ENCODE data around the gene SYT2. TPM values are rescaled to one million over a fixed set of nuclear protein-coding genes. Genes with fewer than 3 reads are reported as not detected.
"Not testable (repeated sequence)": the region's sequence is repeated elsewhere in the genome, so short reads cannot be mapped to it uniquely, and the experiment has no call there.

Gene SYT2
- total and polyA plus RNA-seq, 8 donors, result 1.1 to 5.4 (median 2.5) TPM; not detected in 1

GRCh38 chr1:202728951-202729350 lies 18.7 kb upstream of the SYT2 start:
- Histone ChIP-seq H3K4me3 (no peak overlapping the region), H3K36me3 (peaks cover 0 to 87% of the 10 kb centered on the region in 2 donors), H3K27me3 (no peaks in the 10 kb centered on the region), H3K9me3 (no peaks in the 10 kb centered on the region), H3K27ac (no peak overlapping the region), H3K4me1 (no peaks in the 10 kb centered on the region)
- ATAC-seq, result no peak
- intact Hi-C loops (cut with DNase I), result loop anchor here in 1 of 2 donors (10.0 kb wide), 1 partner anchor 384 kb away; the partner anchor contains the start of genes PPP1R12B and UBE2T
- DNase-seq, result no peak
- no peak for TF ChIP-seq CTCF (IDR thresholded peaks at IDR 0.05)

GRCh38 chr1:202725526-202725925 lies 15.3 kb upstream of the SYT2 start:
- intact Hi-C loops (cut with DNase I), result loop anchor here in 1 of 2 donors (10.0 kb wide), 1 partner anchor 381 kb away; the partner anchor contains the start of genes PPP1R12B and UBE2T
- no peaks in the 10 kb centered on the region for H3K9me3 ChIP-seq
- ATAC-seq (no peak), DNase-seq (no peak)
- TF ChIP-seq CTCF (IDR thresholded peaks at IDR 0.05), result no peak
- H3K27me3 ChIP-seq, result no peaks in the 10 kb centered on the region
- peaks cover 0 to 53% of the 10 kb centered on the region in 2 donors for H3K36me3 ChIP-seq
- H3K4me3 ChIP-seq, result no peak overlapping the region
- H3K4me1 ChIP-seq, result no peaks in the 10 kb centered on the region
- H3K27ac ChIP-seq, result no peak overlapping the region

DNA sequence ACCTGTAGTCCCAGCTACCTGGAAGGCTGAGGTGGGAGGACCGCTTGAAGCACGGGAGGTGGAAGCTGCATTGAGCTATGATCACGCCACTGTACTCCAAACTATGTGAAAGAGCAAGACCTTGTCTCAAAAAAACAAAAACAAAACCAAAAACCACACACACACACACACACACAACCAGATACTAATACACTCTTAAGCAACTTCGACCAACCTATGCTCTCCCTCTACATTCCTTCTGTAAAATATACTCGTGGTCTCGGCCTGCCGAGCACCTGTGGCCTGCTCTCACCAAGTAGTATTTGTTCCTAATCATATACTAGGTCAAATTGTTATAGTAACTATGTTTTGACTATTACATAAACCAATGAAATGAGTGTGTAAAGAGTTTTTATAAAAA lies 13.5 kb upstream of the SYT2 start:
- ATAC-seq (no peak), DNase-seq (no peak)
- H3K27ac ChIP-seq, result no peak overlapping the region
- H3K4me1 ChIP-seq, result peaks cover 0 to 5% of the 10 kb centered on the region in 2 donors
- peaks cover 0 to 35% of the 10 kb centered on the region in 2 donors for H3K36me3 ChIP-seq
- H3K4me3 ChIP-seq, result no peak overlapping the region
- H3K9me3 ChIP-seq, result no peaks in the 10 kb centered on the region
- intact Hi-C loops (cut with DNase I), result loop anchor here in 1 of 2 donors (10.0 kb wide), 1 partner anchor 379 kb away; the partner anchor contains the start of genes PPP1R12B and UBE2T
- peaks cover 0 to 1% of the 10 kb centered on the region in 2 donors for H3K27me3 ChIP-seq
- no peak for TF ChIP-seq CTCF (IDR thresholded peaks at IDR 0.05)

DNA sequence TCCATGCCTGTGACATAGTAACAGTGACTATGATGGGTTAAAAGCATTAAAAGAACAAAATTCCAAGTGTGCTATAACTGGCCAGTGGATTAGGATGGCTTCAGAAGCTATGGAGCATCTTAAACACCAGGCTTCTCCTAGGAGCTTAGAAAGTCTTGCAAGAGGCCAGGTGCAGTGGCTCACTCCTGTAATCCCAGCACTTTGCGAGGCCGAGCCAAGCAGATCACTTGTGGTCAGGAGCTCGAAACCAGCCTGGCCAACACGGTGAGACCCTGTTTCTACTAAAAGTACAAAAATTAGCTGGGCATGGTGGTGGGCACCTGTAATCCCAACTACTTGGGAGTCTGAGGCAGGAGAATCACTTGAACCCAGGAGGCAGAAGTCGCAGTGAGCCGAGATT lies 12.8 kb upstream of the SYT2 start:
- intact Hi-C loops (cut with DNase I), result loop anchor here in 1 of 2 donors (10.0 kb wide), 1 partner anchor 378 kb away; the partner anchor contains the start of genes PPP1R12B and UBE2T
- ATAC-seq, result not testable (repeated sequence)

GRCh38 chr1:202716654-202717053 lies 6.4 kb upstream of the SYT2 start:
- no peak for TF ChIP-seq CTCF (IDR thresholded peaks at IDR 0.05)
- intact Hi-C loops (cut with DNase I), result loop anchor here in 1 of 2 donors (10.0 kb wide), 1 partner anchor 532 kb away; no protein-coding TSS in a partner anchor
- no peaks in the 10 kb centered on the region for H3K9me3 ChIP-seq

More for the DNA sequence above, 12.8 kb upstream of the SYT2 start:
- not testable (repeated sequence) for H3K4me3 ChIP-seq, H3K27ac ChIP-seq, H3K4me1 ChIP-seq, DNase-seq, H3K9me3 ChIP-seq, H3K27me3 ChIP-seq
- peaks cover 0 to 28% of the 10 kb centered on the region in 2 donors for H3K36me3 ChIP-seq

GRCh38 chr1:202714202-202714601 lies 3.9 kb upstream of the SYT2 start:
- H3K36me3 ChIP-seq, ATAC-seq, H3K27ac ChIP-seq, H3K9me3 ChIP-seq, DNase-seq, H3K4me3 ChIP-seq: not testable (repeated sequence)
- intact Hi-C loops (cut with DNase I), result loop anchor here in 1 of 2 donors (10.0 kb wide), 1 partner anchor 529 kb away; no protein-coding TSS in a partner anchor
- Histone ChIP-seq H3K27me3 (peaks cover 20 to 95% of the 10 kb centered on the region in 2 donors), H3K4me1 (peaks cover 9 to 13% of the 10 kb centered on the region in 2 donors)

More at GRCh38 chr1:202716654-202717053, 6.4 kb upstream of the SYT2 start:
- ATAC-seq, result no peak
- Histone ChIP-seq H3K36me3 (no peaks in the 10 kb centered on the region), H3K27ac (no peak overlapping the region), H3K27me3 (peaks cover 0 to 70% of the 10 kb centered on the region in 2 donors), H3K4me3 (no peak overlapping the region), H3K4me1 (peaks cover 0 to 5% of the 10 kb centered on the region in 2 donors)
- no peak for DNase-seq

All from left lung (tissue), 10 donors.